K562 (cell line): Measurements from ENCODE around the gene LY6G5B. TPM values are rescaled to one million over a fixed set of nuclear protein-coding genes. Genes with fewer than 3 reads are reported as not detected.

Source experiments
- BHLHE40 ChIP-seq: IDR thresholded peaks from 2 replicates; pipeline ENCODE4 v1.6.1; 2011; ENCODE audit warnings: low read length, improper control_type of control experiment
- FUS ChIP-seq: fragments of 200-400 bp; formaldehyde crosslinking; optimal IDR thresholded peaks from 2 replicates; pipeline ENCODE3; 2017; ENCODE audit warnings: low read depth, low read length
- KLF13 ChIP-seq: fragments of 450-650 bp; IDR thresholded peaks from 2 replicates; pipeline ENCODE4 v1.6.1; 2016; ENCODE audit warnings: missing genetic modification characterization, low read depth, mild to moderate bottlenecking, missing compliant biosample characterization, moderate library complexity, borderline replicate concordance
- LEF1 ChIP-seq: fragments of 450-650 bp; IDR thresholded peaks from 2 replicates; pipeline ENCODE4 v1.6.1; 2016; ENCODE audit warnings: mild to moderate bottlenecking
- OTX1 ChIP-seq: fragments of 450-650 bp; formaldehyde crosslinking; IDR thresholded peaks from 2 replicates; pipeline ENCODE4 v1.4.0; 2022; ENCODE audit warnings: mild to moderate bottlenecking
- PHF20 ChIP-seq: fragments of 450-650 bp; IDR thresholded peaks from 2 replicates; pipeline ENCODE4 v1.6.1; 2018; ENCODE audit not compliant: partially characterized antibody
- ZBTB8A ChIP-seq: fragments of 450-650 bp; IDR thresholded peaks from 2 replicates; pipeline ENCODE4 v1.6.1; 2018; ENCODE audit warnings: mild to moderate bottlenecking, moderate library complexity; ENCODE audit not compliant: partially characterized antibody
- ZFP1 ChIP-seq: fragments of 450-650 bp; formaldehyde crosslinking; IDR thresholded peaks from 2 replicates; pipeline ENCODE4 v1.4.0; 2020; ENCODE audit warnings: mild to moderate bottlenecking, mixed read lengths
- ZNF384 ChIP-seq: IDR thresholded peaks from 2 replicates; pipeline ENCODE4 v1.6.1; 2012; ENCODE audit warnings: low read depth, low read length, improper control_type of control experiment
- polyA plus RNA-seq, 8 experiments: library from polyadenylated mRNA; depleted of rRNA in 4 of 8; stranded (reverse) in 5 of 8; unstranded in 3 of 8; fragments of >200 nt; fragmentation: Nextera tagmentation in 2 of 8; fragmentation: Illumina TruSeq in 1 of 8; extraction: Ambion mirVana in 2 of 8; extraction: Trizol in 1 of 8; gene quantifications; 2 replicates each; pipeline versions ENCODE4 v1.2.1 to v1.2.3, GENCODE V29; 2011 to 2014; ENCODE audit warnings: inconsistent platforms in 1 of 8, missing spikeins in 1 of 8
- total RNA-seq, 7 experiments: library from RNA; depleted of rRNA in 6 of 7; stranded (reverse); fragments of >200 nt in 6 of 7; fragmentation: Illumina TruSeq in 2 of 7; extraction: Trizol in 2 of 7; gene quantifications; 2 replicates each; pipeline versions ENCODE4 v1.2.1 to v1.2.3, GENCODE V29; 2011 to 2021; ENCODE audit warnings: low replicate concordance in 1 of 7
- TF ChIP-seq, protein P1 (sequence below): fragments of 450-650 bp; formaldehyde crosslinking; conservative IDR thresholded peaks from 2 replicates; pipeline ENCODE4 v1.4.0; 2022; ENCODE audit warnings: mild to moderate bottlenecking, missing genetic modification characterization
- TF ChIP-seq, protein P2 (sequence below), 3 experiments: IDR thresholded peaks in 2 of 3; conservative IDR thresholded peaks in 1 of 3; 2 replicates each; pipeline ENCODE4 v1.5.1; 2011 to 2012; ENCODE audit warnings: low read length in 3 of 3, mild to moderate bottlenecking in 3 of 3, control low read depth in 2 of 3, improper control_type of control experiment in 1 of 3, inconsistent platforms in 1 of 3, low read depth in 1 of 3, mixed read lengths in 1 of 3, moderate library complexity in 1 of 3; ENCODE audit not compliant: insufficient read depth in 2 of 3
- TF ChIP-seq, protein P3 (sequence below): fragments of 250-450 bp; sonication (Bioruptor Pico); IDR thresholded peaks from 2 replicates; pipeline ENCODE4 v1.8.0; 2022; ENCODE audit warnings: moderate library complexity, mild to moderate bottlenecking, inconsistent platforms
- TF ChIP-seq, protein P4 (sequence below), 2 experiments: fragments of 200-800 bp in 1 of 2; sonication (Bioruptor generic) in 1 of 2; sonication (generic) in 1 of 2; formaldehyde crosslinking in 1 of 2; IDR thresholded peaks in 1 of 2; conservative IDR thresholded peaks in 1 of 2; 2 replicates each; pipeline versions ENCODE4 v1.5.0 to v1.6.1; 2016 to 2020; ENCODE audit warnings: missing compliant biosample characterization in 1 of 2, missing genetic modification characterization in 1 of 2, missing genetic modification reagents in 1 of 2
- TF ChIP-seq, protein P5 (sequence below), 2 experiments: fragments of 450-650 bp; IDR thresholded peaks; 2 replicates each; pipeline ENCODE4 v1.6.1; 2018; ENCODE audit warnings: mild to moderate bottlenecking in 2 of 2, low read depth in 1 of 2; ENCODE audit not compliant: partially characterized antibody in 2 of 2
- TF ChIP-seq, protein P6 (sequence below): conservative IDR thresholded peaks from 2 replicates; pipeline ENCODE4 v1.6.1; 2011; ENCODE audit warnings: low read depth, mild to moderate bottlenecking, low read length; ENCODE audit not compliant: control insufficient read depth

Gene LY6G5B
- total and polyA plus RNA-seq, 9 of the 15 experiments (the other 6 are each of a cell fraction or from before 2014, with no cell fraction given), result 6.0 to 27.0 (median 7.5) TPM

DNA sequence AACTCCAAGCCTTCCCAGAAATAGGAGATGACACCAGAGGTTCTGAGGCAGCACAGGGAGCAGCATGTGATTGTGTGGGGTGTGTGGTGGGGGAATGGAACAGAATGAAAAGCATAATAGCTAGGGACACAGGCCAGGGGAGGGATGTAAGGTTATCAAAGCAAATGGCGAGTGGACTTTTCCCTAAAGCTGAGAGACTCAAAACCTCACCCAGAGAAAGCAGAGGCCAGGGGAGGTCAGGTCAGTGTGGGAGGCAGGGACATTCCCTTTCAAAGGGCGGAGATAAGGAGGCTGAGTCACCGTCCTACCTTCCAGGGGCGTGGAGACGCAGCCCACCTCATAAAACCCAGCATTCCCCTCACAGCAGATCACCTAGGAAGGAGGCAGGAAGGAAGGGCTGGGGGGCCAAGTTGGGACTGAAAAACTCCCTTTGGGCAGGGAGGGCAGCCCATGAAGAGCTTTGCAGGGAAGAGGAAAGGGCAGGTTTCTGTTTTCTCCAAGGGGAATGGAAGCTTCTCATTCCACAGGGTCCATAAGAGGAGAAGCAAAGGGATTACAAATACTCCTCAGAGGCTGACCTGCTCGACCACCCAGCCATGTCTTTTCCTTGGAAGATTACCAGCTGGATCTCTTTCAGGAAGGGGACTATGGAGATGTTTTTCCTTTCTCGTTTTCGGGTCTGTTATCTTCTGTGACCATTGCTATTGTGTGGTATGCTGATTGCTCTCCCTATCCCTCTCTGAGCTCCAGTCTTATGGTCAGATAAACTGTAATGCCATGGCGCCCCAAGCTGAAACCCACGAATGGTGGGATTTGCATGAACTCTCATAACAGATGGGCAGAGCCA is 20.7 kb downstream of the LY6G5B start (continued):
- TF ChIP-seq PHF20 (no peak), ZFP1 (CRISPR knock-in tag) (no peak), BHLHE40 (no peak; the same call in 1 of the 2 replicates), ZBTB8A (no peak), FUS (no peak), ZNF384 (no peak), LEF1 (peak; percentile 95), KLF13 (tag) (peak; percentile 64), OTX1 (CRISPR knock-in tag) (peak; percentile 83)
- TF ChIP-seq, protein P1, sequence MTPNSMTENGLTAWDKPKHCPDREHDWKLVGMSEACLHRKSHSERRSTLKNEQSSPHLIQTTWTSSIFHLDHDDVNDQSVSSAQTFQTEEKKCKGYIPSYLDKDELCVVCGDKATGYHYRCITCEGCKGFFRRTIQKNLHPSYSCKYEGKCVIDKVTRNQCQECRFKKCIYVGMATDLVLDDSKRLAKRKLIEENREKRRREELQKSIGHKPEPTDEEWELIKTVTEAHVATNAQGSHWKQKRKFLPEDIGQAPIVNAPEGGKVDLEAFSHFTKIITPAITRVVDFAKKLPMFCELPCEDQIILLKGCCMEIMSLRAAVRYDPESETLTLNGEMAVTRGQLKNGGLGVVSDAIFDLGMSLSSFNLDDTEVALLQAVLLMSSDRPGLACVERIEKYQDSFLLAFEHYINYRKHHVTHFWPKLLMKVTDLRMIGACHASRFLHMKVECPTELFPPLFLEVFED (CRISPR knock-in tag), result peak; percentile 91
- TF ChIP-seq, protein P2, sequence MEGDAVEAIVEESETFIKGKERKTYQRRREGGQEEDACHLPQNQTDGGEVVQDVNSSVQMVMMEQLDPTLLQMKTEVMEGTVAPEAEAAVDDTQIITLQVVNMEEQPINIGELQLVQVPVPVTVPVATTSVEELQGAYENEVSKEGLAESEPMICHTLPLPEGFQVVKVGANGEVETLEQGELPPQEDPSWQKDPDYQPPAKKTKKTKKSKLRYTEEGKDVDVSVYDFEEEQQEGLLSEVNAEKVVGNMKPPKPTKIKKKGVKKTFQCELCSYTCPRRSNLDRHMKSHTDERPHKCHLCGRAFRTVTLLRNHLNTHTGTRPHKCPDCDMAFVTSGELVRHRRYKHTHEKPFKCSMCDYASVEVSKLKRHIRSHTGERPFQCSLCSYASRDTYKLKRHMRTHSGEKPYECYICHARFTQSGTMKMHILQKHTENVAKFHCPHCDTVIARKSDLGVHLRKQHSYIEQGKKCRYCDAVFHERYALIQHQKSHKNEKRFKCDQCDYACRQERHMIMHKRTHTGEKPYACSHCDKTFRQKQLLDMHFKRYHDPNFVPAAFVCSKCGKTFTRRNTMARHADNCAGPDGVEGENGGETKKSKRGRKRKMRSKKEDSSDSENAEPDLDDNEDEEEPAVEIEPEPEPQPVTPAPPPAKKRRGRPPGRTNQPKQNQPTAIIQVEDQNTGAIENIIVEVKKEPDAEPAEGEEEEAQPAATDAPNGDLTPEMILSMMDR (IDR thresholded peaks at IDR 0.05 in 2 of 3, conservative IDR thresholded peaks at IDR 0.05 in 1 of 3; ENCODE audit: insufficient read depth in 2 of 3, low read depth in 1 of 3, low read length in 3 of 3), result no peak
- TF ChIP-seq, protein P3, sequence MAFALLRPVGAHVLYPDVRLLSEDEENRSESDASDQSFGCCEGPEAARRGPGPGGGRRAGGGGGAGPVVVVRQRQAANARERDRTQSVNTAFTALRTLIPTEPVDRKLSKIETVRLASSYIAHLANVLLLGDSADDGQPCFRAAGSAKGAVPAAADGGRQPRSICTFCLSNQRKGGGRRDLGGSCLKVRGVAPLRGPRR (CRISPR knock-in tag), result 0 out of 2 replicates have a peak, but pooled peaks have one; percentile 8
- TF ChIP-seq, protein P4, sequence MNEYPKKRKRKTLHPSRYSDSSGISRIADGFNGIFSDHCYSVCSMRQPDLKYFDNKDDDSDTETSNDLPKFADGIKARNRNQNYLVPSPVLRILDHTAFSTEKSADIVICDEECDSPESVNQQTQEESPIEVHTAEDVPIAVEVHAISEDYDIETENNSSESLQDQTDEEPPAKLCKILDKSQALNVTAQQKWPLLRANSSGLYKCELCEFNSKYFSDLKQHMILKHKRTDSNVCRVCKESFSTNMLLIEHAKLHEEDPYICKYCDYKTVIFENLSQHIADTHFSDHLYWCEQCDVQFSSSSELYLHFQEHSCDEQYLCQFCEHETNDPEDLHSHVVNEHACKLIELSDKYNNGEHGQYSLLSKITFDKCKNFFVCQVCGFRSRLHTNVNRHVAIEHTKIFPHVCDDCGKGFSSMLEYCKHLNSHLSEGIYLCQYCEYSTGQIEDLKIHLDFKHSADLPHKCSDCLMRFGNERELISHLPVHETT (CRISPR knock-in tag; conservative IDR thresholded peaks at IDR 0.05 in 1 of 2, IDR thresholded peaks at IDR 0.05 in 1 of 2), result peak in 1 of 2 experiments; percentile 84; a peak in 1 of 4 replicates
- TF ChIP-seq, protein P5, sequence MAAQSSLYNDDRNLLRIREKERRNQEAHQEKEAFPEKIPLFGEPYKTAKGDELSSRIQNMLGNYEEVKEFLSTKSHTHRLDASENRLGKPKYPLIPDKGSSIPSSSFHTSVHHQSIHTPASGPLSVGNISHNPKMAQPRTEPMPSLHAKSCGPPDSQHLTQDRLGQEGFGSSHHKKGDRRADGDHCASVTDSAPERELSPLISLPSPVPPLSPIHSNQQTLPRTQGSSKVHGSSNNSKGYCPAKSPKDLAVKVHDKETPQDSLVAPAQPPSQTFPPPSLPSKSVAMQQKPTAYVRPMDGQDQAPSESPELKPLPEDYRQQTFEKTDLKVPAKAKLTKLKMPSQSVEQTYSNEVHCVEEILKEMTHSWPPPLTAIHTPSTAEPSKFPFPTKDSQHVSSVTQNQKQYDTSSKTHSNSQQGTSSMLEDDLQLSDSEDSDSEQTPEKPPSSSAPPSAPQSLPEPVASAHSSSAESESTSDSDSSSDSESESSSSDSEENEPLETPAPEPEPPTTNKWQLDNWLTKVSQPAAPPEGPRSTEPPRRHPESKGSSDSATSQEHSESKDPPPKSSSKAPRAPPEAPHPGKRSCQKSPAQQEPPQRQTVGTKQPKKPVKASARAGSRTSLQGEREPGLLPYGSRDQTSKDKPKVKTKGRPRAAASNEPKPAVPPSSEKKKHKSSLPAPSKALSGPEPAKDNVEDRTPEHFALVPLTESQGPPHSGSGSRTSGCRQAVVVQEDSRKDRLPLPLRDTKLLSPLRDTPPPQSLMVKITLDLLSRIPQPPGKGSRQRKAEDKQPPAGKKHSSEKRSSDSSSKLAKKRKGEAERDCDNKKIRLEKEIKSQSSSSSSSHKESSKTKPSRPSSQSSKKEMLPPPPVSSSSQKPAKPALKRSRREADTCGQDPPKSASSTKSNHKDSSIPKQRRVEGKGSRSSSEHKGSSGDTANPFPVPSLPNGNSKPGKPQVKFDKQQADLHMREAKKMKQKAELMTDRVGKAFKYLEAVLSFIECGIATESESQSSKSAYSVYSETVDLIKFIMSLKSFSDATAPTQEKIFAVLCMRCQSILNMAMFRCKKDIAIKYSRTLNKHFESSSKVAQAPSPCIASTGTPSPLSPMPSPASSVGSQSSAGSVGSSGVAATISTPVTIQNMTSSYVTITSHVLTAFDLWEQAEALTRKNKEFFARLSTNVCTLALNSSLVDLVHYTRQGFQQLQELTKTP (IDR thresholded peaks at IDR 0.05; ENCODE audit: low read depth in 1 of 2, partially characterized antibody in 2 of 2), result peak; percentile 19 to 79
- TF ChIP-seq, protein P6, sequence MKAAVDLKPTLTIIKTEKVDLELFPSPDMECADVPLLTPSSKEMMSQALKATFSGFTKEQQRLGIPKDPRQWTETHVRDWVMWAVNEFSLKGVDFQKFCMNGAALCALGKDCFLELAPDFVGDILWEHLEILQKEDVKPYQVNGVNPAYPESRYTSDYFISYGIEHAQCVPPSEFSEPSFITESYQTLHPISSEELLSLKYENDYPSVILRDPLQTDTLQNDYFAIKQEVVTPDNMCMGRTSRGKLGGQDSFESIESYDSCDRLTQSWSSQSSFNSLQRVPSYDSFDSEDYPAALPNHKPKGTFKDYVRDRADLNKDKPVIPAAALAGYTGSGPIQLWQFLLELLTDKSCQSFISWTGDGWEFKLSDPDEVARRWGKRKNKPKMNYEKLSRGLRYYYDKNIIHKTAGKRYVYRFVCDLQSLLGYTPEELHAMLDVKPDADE, result no peak
